H9 (cell line): Measurements from ENCODE around the gene BCL6B. TPM values are rescaled to one million over a fixed set of nuclear protein-coding genes. Genes with fewer than 3 reads are reported as not detected.

Source experiments
- DNase-seq: peaks from one replicate; pipeline ENCODE4 v3.0.0-alpha.2; 2017
- H2AFZ ChIP-seq: one replicate; pipeline ENCODE4 v1.6.1; 2013; ENCODE audit warnings: mild to moderate bottlenecking, low read length, control low read depth, moderate library complexity
- H2AK5ac ChIP-seq: 2 replicates; pipeline ENCODE4 v1.6.1; 2013; ENCODE audit warnings: low read length, control low read depth, mixed read lengths; ENCODE audit not compliant: insufficient read length
- H2BK120ac ChIP-seq: one replicate; pipeline ENCODE4 v1.6.1; 2013; ENCODE audit warnings: low read depth, mild to moderate bottlenecking, low read length, control low read depth, inconsistent platforms; ENCODE audit not compliant: poor library complexity, severe bottlenecking
- H2BK12ac ChIP-seq: 2 replicates; pipeline ENCODE4 v1.6.1; 2013; ENCODE audit warnings: low read length, control low read depth, mixed read lengths, low read depth; ENCODE audit not compliant: insufficient read length
- H2BK15ac ChIP-seq: 2 replicates; pipeline ENCODE4 v1.6.1; 2013; ENCODE audit warnings: low read depth, low read length, control low read depth
- H2BK20ac ChIP-seq: one replicate; pipeline ENCODE4 v1.6.1; 2013; ENCODE audit warnings: low read depth, mild to moderate bottlenecking, low read length, control low read depth, inconsistent platforms; ENCODE audit not compliant: poor library complexity, severe bottlenecking
- H2BK5ac ChIP-seq: 2 replicates; pipeline ENCODE4 v1.6.1; 2013; ENCODE audit warnings: low read length, control low read depth, mixed read lengths; ENCODE audit not compliant: insufficient read length
- H3K14ac ChIP-seq: 2 replicates; pipeline ENCODE4 v1.6.1; 2013; ENCODE audit warnings: low read length, control low read depth; ENCODE audit not compliant: insufficient read depth
- H3K18ac ChIP-seq: 2 replicates; pipeline ENCODE4 v1.6.1; 2013; ENCODE audit warnings: low read depth, mild to moderate bottlenecking, mixed read lengths, low read length, control low read depth; ENCODE audit not compliant: insufficient read length
- H3K23ac ChIP-seq: 2 replicates; pipeline ENCODE4 v1.6.1; 2013; ENCODE audit warnings: low read length, control low read depth, mixed read lengths, low read depth; ENCODE audit not compliant: insufficient read length
- H3K23me2 ChIP-seq: 2 replicates; pipeline ENCODE4 v1.6.1; 2013; ENCODE audit warnings: low read depth, mild to moderate bottlenecking, mixed read lengths, low read length, control low read depth; ENCODE audit not compliant: insufficient read length, poor library complexity, severe bottlenecking
- H3K27ac ChIP-seq: 2 replicates; pipeline ENCODE4 v1.5.1; 2013; ENCODE audit warnings: low read length, control low read depth, mixed read lengths, low read depth; ENCODE audit not compliant: insufficient read length
- H3K27me3 ChIP-seq: 2 replicates; pipeline ENCODE4 v1.6.1; 2013; ENCODE audit warnings: low read length, control low read depth, inconsistent platforms; ENCODE audit not compliant: insufficient read depth
- H3K4ac ChIP-seq: 2 replicates; pipeline ENCODE4 v1.6.1; 2013; ENCODE audit warnings: low read depth, mild to moderate bottlenecking, control low read depth, inconsistent platforms, low read length, moderate library complexity
- H3K4me1 ChIP-seq: 2 replicates; pipeline ENCODE4 v1.6.1; 2013; ENCODE audit warnings: low read length, control low read depth, inconsistent platforms; ENCODE audit not compliant: insufficient read depth
- H3K4me2 ChIP-seq: 2 replicates; pipeline ENCODE4 v1.6.1; 2013; ENCODE audit warnings: low read length, control low read depth, mixed read lengths; ENCODE audit not compliant: insufficient read length, insufficient read depth
- H3K56ac ChIP-seq: 2 replicates; pipeline ENCODE4 v1.6.1; 2013; ENCODE audit warnings: low read depth, mild to moderate bottlenecking, mixed read lengths, low read length, control low read depth; ENCODE audit not compliant: insufficient read length
- H3K79me1 ChIP-seq: 2 replicates; pipeline ENCODE4 v1.6.1; 2013; ENCODE audit warnings: low read depth, mild to moderate bottlenecking, moderate library complexity, low read length, control low read depth, inconsistent platforms; ENCODE audit not compliant: insufficient read depth, poor library complexity, severe bottlenecking
- H3K79me2 ChIP-seq: 2 replicates; pipeline ENCODE4 v1.6.1; 2013; ENCODE audit warnings: low read length, control low read depth, inconsistent platforms; ENCODE audit not compliant: insufficient read depth
- H3K9ac ChIP-seq: 2 replicates; pipeline ENCODE4 v1.6.1; 2013; ENCODE audit warnings: low read length, control low read depth, mixed read lengths; ENCODE audit not compliant: insufficient read length; ENCODE audit errors: extremely low read depth
- H3K9me3 ChIP-seq: one replicate; pipeline ENCODE4 v1.6.1; 2013; ENCODE audit warnings: low read depth, low read length, inconsistent platforms; ENCODE audit not compliant: control insufficient read depth
- H3T11ph ChIP-seq: one replicate; pipeline ENCODE4 v1.6.1; 2013; ENCODE audit warnings: mild to moderate bottlenecking, low read length, control low read depth, inconsistent platforms
- H4K20me1 ChIP-seq: one replicate; pipeline ENCODE4 v1.6.1; 2013; ENCODE audit not compliant: control insufficient read depth, insufficient read length, insufficient read depth
- H4K5ac ChIP-seq: 2 replicates; pipeline ENCODE4 v1.6.1; 2013; ENCODE audit warnings: low read depth, mild to moderate bottlenecking, mixed read lengths, low read length, control low read depth; ENCODE audit not compliant: insufficient read length
- H4K8ac ChIP-seq: replicated peaks from 2 replicates; pipeline ENCODE4 v1.6.1; 2013; ENCODE audit warnings: low read length, control low read depth, mixed read lengths, low read depth; ENCODE audit not compliant: insufficient read length
- H4K91ac ChIP-seq: 2 replicates; pipeline ENCODE4 v1.6.1; 2013; ENCODE audit warnings: low read depth, mild to moderate bottlenecking, moderate library complexity, mixed read lengths, low read length, control low read depth; ENCODE audit not compliant: insufficient read length
- H3K27ac Mint-ChIP-seq, 3 experiments: 2 replicates in 2 of 3; 3 replicates in 1 of 3; pipeline ENCODE4 v1.8.0; 2020 to 2021; ENCODE audit warnings: mixed read lengths in 3 of 3, mild to moderate bottlenecking in 1 of 3, moderate library complexity in 1 of 3
- H3K27me3 Mint-ChIP-seq: 2 replicates; pipeline ENCODE4 v1.8.0; 2021; ENCODE audit warnings: low read depth, mild to moderate bottlenecking, moderate library complexity, mixed read lengths
- H3K36me3 Mint-ChIP-seq, 3 experiments: 2 replicates in 2 of 3; 3 replicates in 1 of 3; pipeline ENCODE4 v1.8.0; 2020 to 2021; ENCODE audit warnings: low read depth in 3 of 3, mixed read lengths in 3 of 3; ENCODE audit not compliant: insufficient read depth in 1 of 3
- H3K4me1 Mint-ChIP-seq, 2 experiments: 2 replicates each; pipeline ENCODE4 v1.8.0; 2020; ENCODE audit warnings: mixed read lengths in 2 of 2
- H3K4me3 Mint-ChIP-seq, 2 experiments: 2 replicates in 1 of 2; 3 replicates in 1 of 2; pipeline ENCODE4 v1.8.0; 2020 to 2021; ENCODE audit warnings: mild to moderate bottlenecking in 2 of 2, mixed read lengths in 2 of 2, moderate library complexity in 1 of 2
- H3K9me3 Mint-ChIP-seq, 2 experiments: 2 replicates in 1 of 2; 3 replicates in 1 of 2; pipeline ENCODE4 v1.8.0; 2020; ENCODE audit warnings: mild to moderate bottlenecking in 2 of 2, mixed read lengths in 2 of 2, moderate library complexity in 1 of 2
- WGBS: extraction: QIAGEN DNeasy Blood & Tissue Kit; methylation state at CpG from one replicate; pipeline ENCODE4 v1.1.7; 2013; ENCODE audit warnings: missing lambda C conversion rate, low lambda C conversion rate, mixed read lengths; ENCODE audit not compliant: insufficient read length; ENCODE audit errors: extremely low coverage; 5-methylcytosine and 5-hydroxymethylcytosine counted together
- total RNA-seq: library from RNA; stranded (reverse); gene quantifications from 2 replicates; pipeline ENCODE4 v1.2.1, GENCODE V29; 2021
- TF ChIP-seq, protein P1 (sequence below): fragments of 200-600 bp; sonication (generic); conservative IDR thresholded peaks from 3 replicates; pipeline ENCODE4 v1.8.0; 2021; ENCODE audit warnings: antibody characterized with exemption, mild to moderate bottlenecking

Gene BCL6B
- total RNA-seq, 1 experiment from 2014 or later: 3.3 TPM

- no CpG with 5 or more reads among the region's 3 CpGs for WGBS
- H2BK120ac ChIP-seq: no peak overlapping the region
- no peak overlapping the region for H3T11ph ChIP-seq
- H2AFZ ChIP-seq: no peak overlapping the region
- H3K79me1 ChIP-seq: peaks cover 2% of the 10 kb centered on the region
- H4K91ac ChIP-seq: no peak overlapping the region
- H2BK15ac ChIP-seq: no peak overlapping the region
- H3K9me3 Mint-ChIP-seq: no peaks in the 10 kb centered on the region; a peak in 1 of 5 replicates
- peaks cover 14% of the 10 kb centered on the region for H3K27me3 Mint-ChIP-seq
- no peak overlapping the region for H4K8ac ChIP-seq
- no peak for DNase-seq
- H3K4me1 ChIP-seq: no peaks in the 10 kb centered on the region
- no peaks in the 10 kb centered on the region for H3K9me3 ChIP-seq
- peaks cover 13% of the 10 kb centered on the region for H3K23me2 ChIP-seq
- no peak overlapping the region for H3K18ac ChIP-seq
- no peak overlapping the region for H2BK5ac ChIP-seq
- no peaks in the 10 kb centered on the region; the same call in 1 of the 2 replicates for H3K79me2 ChIP-seq
- no peak overlapping the region for H4K5ac ChIP-seq
- H2BK20ac ChIP-seq: no peak overlapping the region
- H3K27me3 ChIP-seq: no peaks in the 10 kb centered on the region; the same call in 1 of the 2 replicates
- TF ChIP-seq, protein P1, sequence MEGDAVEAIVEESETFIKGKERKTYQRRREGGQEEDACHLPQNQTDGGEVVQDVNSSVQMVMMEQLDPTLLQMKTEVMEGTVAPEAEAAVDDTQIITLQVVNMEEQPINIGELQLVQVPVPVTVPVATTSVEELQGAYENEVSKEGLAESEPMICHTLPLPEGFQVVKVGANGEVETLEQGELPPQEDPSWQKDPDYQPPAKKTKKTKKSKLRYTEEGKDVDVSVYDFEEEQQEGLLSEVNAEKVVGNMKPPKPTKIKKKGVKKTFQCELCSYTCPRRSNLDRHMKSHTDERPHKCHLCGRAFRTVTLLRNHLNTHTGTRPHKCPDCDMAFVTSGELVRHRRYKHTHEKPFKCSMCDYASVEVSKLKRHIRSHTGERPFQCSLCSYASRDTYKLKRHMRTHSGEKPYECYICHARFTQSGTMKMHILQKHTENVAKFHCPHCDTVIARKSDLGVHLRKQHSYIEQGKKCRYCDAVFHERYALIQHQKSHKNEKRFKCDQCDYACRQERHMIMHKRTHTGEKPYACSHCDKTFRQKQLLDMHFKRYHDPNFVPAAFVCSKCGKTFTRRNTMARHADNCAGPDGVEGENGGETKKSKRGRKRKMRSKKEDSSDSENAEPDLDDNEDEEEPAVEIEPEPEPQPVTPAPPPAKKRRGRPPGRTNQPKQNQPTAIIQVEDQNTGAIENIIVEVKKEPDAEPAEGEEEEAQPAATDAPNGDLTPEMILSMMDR: no peak
- H3K23ac ChIP-seq: no peak overlapping the region
- no peak overlapping the region for H3K27ac Mint-ChIP-seq
- H3K56ac ChIP-seq: no peak overlapping the region
- H4K20me1 ChIP-seq: no peaks in the 10 kb centered on the region
- peaks cover 2 to 22% (median 4%) of the 10 kb centered on the region in 3 experiments; a peak in 5 of 7 replicates for H3K36me3 Mint-ChIP-seq
- no peak overlapping the region for H3K4me2 ChIP-seq
- H2AK5ac ChIP-seq: no peak overlapping the region
- peaks cover 28 to 62% of the 10 kb centered on the region in 2 experiments for H3K4me1 Mint-ChIP-seq
- H3K4ac ChIP-seq: no peak overlapping the region
- H3K9ac ChIP-seq: no peak overlapping the region
- H3K27ac ChIP-seq: no peak overlapping the region
- peak overlapping the region in 1 of 2 experiments; percentile 87; a peak in 1 of 5 replicates for H3K4me3 Mint-ChIP-seq
- no peak overlapping the region for H3K14ac ChIP-seq
- no peak overlapping the region for H2BK12ac ChIP-seq
Measured at GRCh38 chr17:7016418-7016817, 6.4 kb upstream of the BCL6B start.
